GM21717 (cell line): ENCODE data around the gene KRT77.
"Not testable (repeated sequence)": the region's sequence is repeated elsewhere in the genome, so short reads cannot be mapped to it uniquely, and the experiment has no call there.

ENCODE experiments used
- ATAC-seq: cut with Tn5 transposase; IDR thresholded peaks from one replicate; pipeline ENCODE4 v1.9.1; 2021; ENCODE audit warnings: mild to moderate bottlenecking, moderate library complexity; ENCODE audit not compliant: unreplicated experiment

KRT77 gene

GRCh38 chr12:52724384-52724783 is 21.1 kb upstream of the KRT77 start:
- ATAC-seq = no peak

- ATAC-seq = no peak
Observed at GRCh38 chr12:52722680-52723079, 19.4 kb upstream of the KRT77 start.

- ATAC-seq = no peak
Observed at GRCh38 chr12:52721838-52722470, 18.6 kb upstream of the KRT77 start.

GRCh38 chr12:52720365-52720886 is 17.1 kb upstream of the KRT77 start:
- ATAC-seq = no peak

- no peak for ATAC-seq
Observed at GRCh38 chr12:52716061-52716460, 12.7 kb upstream of the KRT77 start.

GRCh38 chr12:52715416-52715815 is 12.1 kb upstream of the KRT77 start:
- ATAC-seq = no peak

- no peak for ATAC-seq
Observed at GRCh38 chr12:52714887-52715281, 11.6 kb upstream of the KRT77 start.

GRCh38 chr12:52713960-52714886 is 10.9 kb upstream of the KRT77 start:
- ATAC-seq = no peak

GRCh38 chr12:52712122-52712521 is 8.8 kb upstream of the KRT77 start:
- not testable (repeated sequence) for ATAC-seq

GRCh38 chr12:52710730-52711129 is 7.4 kb upstream of the KRT77 start:
- no peak for ATAC-seq

GRCh38 chr12:52708010-52708409 is 4.7 kb upstream of the KRT77 start:
- no peak for ATAC-seq

- ATAC-seq = no peak
Observed at GRCh38 chr12:52704464-52704863, 1.1 kb upstream of the KRT77 start.

GRCh38 chr12:52703878-52704277 is 554 bp upstream of the KRT77 start:
- ATAC-seq = no peak

GRCh38 chr12:52702338-52702737 is 986 bp downstream of the KRT77 start:
- ATAC-seq = no peak

- no peak for ATAC-seq
Observed at GRCh38 chr12:52701281-52701680, 2.0 kb downstream of the KRT77 start.

- no peak for ATAC-seq
Observed at GRCh38 chr12:52699960-52700359, 3.4 kb downstream of the KRT77 start.

- ATAC-seq = no peak
Observed at GRCh38 chr12:52699373-52699772, 4.0 kb downstream of the KRT77 start.

- ATAC-seq = no peak
Observed at GRCh38 chr12:52698651-52699340, 4.5 kb downstream of the KRT77 start.

- no peak for ATAC-seq
Observed at GRCh38 chr12:52697058-52697582, 6.2 kb downstream of the KRT77 start.

- ATAC-seq = no peak
Observed at GRCh38 chr12:52696588-52696987, 6.7 kb downstream of the KRT77 start.

GRCh38 chr12:52695039-52695438 is 8.3 kb downstream of the KRT77 start:
- no peak for ATAC-seq
